Gastroesophageal sphincter (tissue), 2 donors: ENCODE data around the gene OPA1.

Experiments used
- EP300 ChIP-seq: sonication (generic); formaldehyde crosslinking; IDR thresholded peaks from one replicate; pipeline ENCODE4 v1.6.1; 2017; ENCODE audit warnings: antibody characterized with exemption, mild to moderate bottlenecking
- POLR2A ChIP-seq, 2 donors: fragments of 450-650 bp; IDR thresholded peaks; one replicate each; pipeline ENCODE4 v1.6.1; 2017; ENCODE audit warnings: antibody characterized with exemption in 2 of 2, mild to moderate bottlenecking in 2 of 2, moderate library complexity in 1 of 2

DNA sequence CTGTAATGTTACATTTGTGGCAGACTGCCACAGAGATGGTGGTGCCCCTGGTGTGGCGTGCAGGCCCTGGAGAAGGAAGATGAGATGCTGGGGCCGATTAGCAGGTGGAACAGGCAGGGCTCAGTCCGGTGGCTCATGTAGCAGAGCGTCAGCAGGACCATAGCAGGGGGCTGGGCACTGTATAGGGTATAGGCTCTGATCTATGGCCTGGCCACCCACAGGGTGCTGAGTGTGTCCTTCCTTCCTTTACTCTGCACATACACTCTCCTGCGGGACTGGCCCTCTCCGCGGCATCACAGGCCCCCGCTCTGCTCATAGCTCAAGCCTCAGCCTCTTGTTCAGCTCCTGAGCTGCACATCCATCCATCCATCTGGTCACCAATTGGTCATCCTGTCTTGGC is 143.6 kb downstream of the OPA1 start:
- TF ChIP-seq EP300 (no peak), POLR2A (IDR thresholded peaks at IDR 0.05) (no peak)
